ENCODE data around the gene CAPN12.

DNA sequence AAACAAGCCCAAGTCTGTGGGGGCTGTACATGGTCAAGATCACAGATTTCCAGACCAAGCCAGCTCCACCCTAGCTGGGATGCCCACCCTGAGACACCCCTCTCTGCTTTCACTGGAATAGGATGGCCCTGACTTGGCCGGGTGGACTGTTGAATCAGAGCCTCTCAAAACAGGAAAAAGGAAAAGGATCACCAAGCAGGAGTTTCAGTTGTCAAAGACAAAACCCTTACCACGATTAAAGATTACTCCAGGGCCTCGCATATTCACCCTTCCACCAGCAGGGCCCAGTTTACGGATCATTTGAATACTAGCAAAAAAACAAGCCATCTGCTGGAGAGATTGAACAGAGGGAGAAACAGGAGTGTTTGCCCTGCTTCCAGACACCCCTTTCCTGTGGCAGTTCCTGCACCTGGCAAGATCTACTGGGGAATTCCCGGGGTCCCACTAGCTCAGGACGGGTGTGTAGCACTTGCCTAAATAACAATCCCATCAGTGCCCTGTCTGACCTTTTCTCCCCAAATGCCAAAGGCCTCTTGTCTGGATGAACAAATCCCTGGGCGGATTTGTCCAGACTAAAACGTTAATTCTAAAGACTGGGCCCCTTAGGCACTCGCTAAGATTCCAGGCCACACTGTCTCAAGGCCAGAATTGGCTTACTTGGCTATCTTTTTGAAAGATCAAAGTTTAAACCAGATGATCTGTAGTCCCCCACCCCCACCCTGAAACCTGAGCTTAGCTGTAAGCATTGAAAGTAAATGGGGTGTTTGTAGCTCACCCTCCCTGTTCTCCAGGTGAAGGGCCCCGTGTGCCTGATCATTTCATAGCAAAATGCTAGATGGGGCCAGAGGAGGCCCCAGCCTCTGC is 58.4 kb downstream of the CAPN12 start:
- no peak for TF ChIP-seq SIN3A (IDR thresholded peaks at IDR 0.05; ENCODE audit: borderline replicate concordance, insufficient read depth, low read length)
- no peak for TF ChIP-seq TAF1 (IDR thresholded peaks at IDR 0.05; ENCODE audit: borderline replicate concordance, insufficient read depth, low read length)
- TF ChIP-seq POLR2AphosphoS5 (IDR thresholded peaks at IDR 0.05; ENCODE audit: low read depth, low read length): no peak
- TF ChIP-seq, protein P1, sequence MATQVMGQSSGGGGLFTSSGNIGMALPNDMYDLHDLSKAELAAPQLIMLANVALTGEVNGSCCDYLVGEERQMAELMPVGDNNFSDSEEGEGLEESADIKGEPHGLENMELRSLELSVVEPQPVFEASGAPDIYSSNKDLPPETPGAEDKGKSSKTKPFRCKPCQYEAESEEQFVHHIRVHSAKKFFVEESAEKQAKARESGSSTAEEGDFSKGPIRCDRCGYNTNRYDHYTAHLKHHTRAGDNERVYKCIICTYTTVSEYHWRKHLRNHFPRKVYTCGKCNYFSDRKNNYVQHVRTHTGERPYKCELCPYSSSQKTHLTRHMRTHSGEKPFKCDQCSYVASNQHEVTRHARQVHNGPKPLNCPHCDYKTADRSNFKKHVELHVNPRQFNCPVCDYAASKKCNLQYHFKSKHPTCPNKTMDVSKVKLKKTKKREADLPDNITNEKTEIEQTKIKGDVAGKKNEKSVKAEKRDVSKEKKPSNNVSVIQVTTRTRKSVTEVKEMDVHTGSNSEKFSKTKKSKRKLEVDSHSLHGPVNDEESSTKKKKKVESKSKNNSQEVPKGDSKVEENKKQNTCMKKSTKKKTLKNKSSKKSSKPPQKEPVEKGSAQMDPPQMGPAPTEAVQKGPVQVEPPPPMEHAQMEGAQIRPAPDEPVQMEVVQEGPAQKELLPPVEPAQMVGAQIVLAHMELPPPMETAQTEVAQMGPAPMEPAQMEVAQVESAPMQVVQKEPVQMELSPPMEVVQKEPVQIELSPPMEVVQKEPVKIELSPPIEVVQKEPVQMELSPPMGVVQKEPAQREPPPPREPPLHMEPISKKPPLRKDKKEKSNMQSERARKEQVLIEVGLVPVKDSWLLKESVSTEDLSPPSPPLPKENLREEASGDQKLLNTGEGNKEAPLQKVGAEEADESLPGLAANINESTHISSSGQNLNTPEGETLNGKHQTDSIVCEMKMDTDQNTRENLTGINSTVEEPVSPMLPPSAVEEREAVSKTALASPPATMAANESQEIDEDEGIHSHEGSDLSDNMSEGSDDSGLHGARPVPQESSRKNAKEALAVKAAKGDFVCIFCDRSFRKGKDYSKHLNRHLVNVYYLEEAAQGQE (IDR thresholded peaks at IDR 0.05; ENCODE audit: insufficient read depth in 1 of 2, low read depth in 2 of 2, low read length in 2 of 2): no peak
- TF ChIP-seq FOXP2 (optimal IDR thresholded peaks at IDR 0.05; ENCODE audit: borderline replicate concordance, extremely low read depth, extremely low read length, insufficient read depth): no peak

All from PFSK-1 (cell line).